Thyroid gland (tissue), 4 donors: ENCODE results near the gene CYP24A1.
"Not testable (repeated sequence)": the region's sequence is repeated elsewhere in the genome, so short reads cannot be mapped to it uniquely, and the experiment has no call there.

ENCODE experiments used
- POLR2A ChIP-seq, 2 donors: fragments of 450-650 bp; IDR thresholded peaks; one replicate each; pipeline ENCODE4 v1.6.1; 2017; ENCODE audit warnings: antibody characterized with exemption in 2 of 2, mild to moderate bottlenecking in 2 of 2, moderate library complexity in 1 of 2
- TF ChIP-seq, protein P1 (sequence below), 6 experiments: fragments of 200-600 bp in 3 of 6; fragments of 450-650 bp in 3 of 6; sonication (generic) in 3 of 6; IDR thresholded peaks; one replicate each; pipeline ENCODE4 v1.5.1; 2016 to 2019; ENCODE audit warnings: antibody characterized with exemption in 6 of 6, mild to moderate bottlenecking in 2 of 6, inconsistent platforms in 1 of 6, moderate library complexity in 1 of 6

DNA sequence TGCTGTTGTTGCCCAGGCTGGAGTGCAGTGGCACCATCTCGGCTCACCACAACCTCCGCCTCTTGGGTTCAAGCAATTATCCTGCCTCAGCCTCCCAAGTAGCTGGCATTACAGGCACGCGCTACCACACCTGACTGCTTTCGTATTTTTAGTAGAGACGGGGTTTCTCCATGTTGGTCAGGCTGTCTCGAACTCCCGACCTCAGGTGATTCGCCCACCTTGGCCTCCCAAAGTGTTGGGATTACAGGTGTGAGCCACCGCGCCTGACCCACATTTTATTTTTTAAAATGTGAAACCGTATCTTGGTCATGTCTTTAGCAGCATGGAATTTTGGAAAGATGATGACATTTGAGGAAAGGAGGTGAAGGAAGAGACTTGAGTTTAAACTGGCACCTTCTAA is 47.5 kb downstream of the CYP24A1 start:
- TF ChIP-seq POLR2A (IDR thresholded peaks at IDR 0.05): not testable (repeated sequence)
- TF ChIP-seq, protein P1, sequence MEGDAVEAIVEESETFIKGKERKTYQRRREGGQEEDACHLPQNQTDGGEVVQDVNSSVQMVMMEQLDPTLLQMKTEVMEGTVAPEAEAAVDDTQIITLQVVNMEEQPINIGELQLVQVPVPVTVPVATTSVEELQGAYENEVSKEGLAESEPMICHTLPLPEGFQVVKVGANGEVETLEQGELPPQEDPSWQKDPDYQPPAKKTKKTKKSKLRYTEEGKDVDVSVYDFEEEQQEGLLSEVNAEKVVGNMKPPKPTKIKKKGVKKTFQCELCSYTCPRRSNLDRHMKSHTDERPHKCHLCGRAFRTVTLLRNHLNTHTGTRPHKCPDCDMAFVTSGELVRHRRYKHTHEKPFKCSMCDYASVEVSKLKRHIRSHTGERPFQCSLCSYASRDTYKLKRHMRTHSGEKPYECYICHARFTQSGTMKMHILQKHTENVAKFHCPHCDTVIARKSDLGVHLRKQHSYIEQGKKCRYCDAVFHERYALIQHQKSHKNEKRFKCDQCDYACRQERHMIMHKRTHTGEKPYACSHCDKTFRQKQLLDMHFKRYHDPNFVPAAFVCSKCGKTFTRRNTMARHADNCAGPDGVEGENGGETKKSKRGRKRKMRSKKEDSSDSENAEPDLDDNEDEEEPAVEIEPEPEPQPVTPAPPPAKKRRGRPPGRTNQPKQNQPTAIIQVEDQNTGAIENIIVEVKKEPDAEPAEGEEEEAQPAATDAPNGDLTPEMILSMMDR (IDR thresholded peaks at IDR 0.05): not testable (repeated sequence)
